Measurements from ENCODE around the gene SPTSSB. TPM values are rescaled to one million over a fixed set of nuclear protein-coding genes. Genes with fewer than 3 reads are reported as not detected.

SPTSSB gene
- polyA plus RNA-seq, 1 experiment = not detected

DNA sequence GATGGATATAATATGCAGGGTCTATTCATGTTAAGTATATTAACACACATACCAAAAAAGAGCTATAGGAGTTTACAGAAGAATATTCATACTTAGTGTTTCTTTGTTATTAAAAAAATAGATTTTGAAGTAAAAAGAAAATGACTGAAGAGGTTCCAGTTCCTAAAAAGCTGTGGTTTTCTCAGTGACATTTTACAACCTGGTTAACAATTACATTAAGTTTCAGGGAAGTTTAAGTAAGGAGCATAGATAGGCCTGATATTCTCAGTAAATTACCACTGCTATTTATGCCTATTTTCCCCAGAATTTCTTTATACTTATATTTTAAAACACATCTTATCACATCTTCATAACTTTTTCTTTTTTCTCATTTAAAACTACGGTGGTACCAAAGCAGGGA lies 43.6 kb upstream of the SPTSSB start:
- no peaks in the 10 kb centered on the region for H3K36me3 ChIP-seq (ENCODE audit: control insufficient read depth, insufficient read depth, low read length)
- no peak for DNase-seq (ENCODE audit: low read depth)
- CTCF ChIA-PET = no interaction called here
- POLR2A ChIA-PET = no interaction called here
- no peaks in the 10 kb centered on the region for H3K27me3 ChIP-seq (ENCODE audit: control insufficient read depth, insufficient read depth, low read length)
- H3K4me3 ChIP-seq (ENCODE audit: low read depth, low read length) = no peak overlapping the region
- TF ChIP-seq, protein P1, sequence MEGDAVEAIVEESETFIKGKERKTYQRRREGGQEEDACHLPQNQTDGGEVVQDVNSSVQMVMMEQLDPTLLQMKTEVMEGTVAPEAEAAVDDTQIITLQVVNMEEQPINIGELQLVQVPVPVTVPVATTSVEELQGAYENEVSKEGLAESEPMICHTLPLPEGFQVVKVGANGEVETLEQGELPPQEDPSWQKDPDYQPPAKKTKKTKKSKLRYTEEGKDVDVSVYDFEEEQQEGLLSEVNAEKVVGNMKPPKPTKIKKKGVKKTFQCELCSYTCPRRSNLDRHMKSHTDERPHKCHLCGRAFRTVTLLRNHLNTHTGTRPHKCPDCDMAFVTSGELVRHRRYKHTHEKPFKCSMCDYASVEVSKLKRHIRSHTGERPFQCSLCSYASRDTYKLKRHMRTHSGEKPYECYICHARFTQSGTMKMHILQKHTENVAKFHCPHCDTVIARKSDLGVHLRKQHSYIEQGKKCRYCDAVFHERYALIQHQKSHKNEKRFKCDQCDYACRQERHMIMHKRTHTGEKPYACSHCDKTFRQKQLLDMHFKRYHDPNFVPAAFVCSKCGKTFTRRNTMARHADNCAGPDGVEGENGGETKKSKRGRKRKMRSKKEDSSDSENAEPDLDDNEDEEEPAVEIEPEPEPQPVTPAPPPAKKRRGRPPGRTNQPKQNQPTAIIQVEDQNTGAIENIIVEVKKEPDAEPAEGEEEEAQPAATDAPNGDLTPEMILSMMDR (IDR thresholded peaks at IDR 0.05; ENCODE audit: insufficient read depth, low read depth, low read length) = no peak

DNA sequence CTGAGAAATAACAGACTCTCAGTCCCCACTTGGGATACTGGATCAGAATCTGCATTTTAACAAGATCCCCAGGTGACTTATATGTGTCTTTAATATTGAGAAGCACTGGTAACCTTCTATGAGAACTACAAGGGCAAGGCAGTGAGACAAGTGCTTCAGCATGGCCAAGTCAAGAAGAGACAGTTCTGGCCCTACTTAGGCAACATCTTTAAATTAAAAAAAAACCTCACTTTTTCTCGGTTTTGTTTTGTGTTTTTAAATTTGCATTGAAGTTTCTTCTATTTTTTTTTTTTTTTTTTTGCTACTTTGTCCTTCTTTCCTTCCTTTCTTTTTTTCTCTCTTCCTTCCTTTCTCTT lies 42.5 kb upstream of the SPTSSB start:
- TF ChIP-seq, protein P1 (IDR thresholded peaks at IDR 0.05; ENCODE audit: insufficient read depth, low read depth, low read length) = no peak
- ChIA-PET POLR2A (no interaction called here), CTCF (no interaction called here)
- Histone ChIP-seq H3K4me3 (ENCODE audit: low read depth, low read length) (no peak overlapping the region), H3K36me3 (ENCODE audit: control insufficient read depth, insufficient read depth, low read length) (no peaks in the 10 kb centered on the region), H3K27me3 (ENCODE audit: control insufficient read depth, insufficient read depth, low read length) (no peaks in the 10 kb centered on the region)
- DNase-seq (ENCODE audit: low read depth) = no peak

DNA sequence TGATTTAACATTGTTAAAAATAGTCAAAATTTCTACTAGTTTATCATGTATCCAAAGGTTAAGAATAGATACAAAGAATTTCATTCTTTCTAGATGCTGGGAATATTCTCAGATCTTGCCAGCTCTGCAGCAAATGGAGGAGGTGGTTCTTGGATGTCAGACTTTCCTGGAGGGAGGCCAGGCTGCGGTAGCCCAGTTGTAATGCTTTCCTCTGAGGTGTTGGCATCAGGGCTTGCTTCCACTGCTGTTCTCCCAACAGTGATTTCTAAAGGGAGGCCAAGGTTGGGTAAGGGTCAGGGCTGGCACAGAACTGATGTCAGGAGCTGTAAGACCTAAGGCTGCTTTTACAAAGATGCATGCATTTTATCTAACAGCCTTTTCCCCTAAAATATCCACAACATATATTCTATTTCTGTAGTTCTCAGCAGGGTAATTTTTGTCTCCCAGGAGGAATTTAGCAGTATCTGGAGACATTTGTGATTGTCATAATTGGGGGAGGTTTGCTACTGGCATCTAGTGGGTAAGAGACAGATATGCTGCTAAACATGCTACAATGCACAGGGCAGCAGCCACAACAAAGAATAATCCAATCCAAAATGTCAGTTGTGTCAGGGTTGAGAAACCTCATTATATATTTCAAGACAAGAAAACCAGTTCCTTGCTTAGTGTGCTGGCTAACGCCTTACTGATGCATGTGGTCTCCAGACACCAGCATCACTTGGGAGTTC lies 42.0 kb upstream of the SPTSSB start:
- no peak for DNase-seq (ENCODE audit: low read depth)
- TF ChIP-seq, protein P1 (IDR thresholded peaks at IDR 0.05; ENCODE audit: insufficient read depth, low read depth, low read length) = no peak
- POLR2A ChIA-PET = no interaction called here
- Histone ChIP-seq H3K4me3 (ENCODE audit: low read depth, low read length) (no peak overlapping the region), H3K36me3 (ENCODE audit: control insufficient read depth, insufficient read depth, low read length) (no peaks in the 10 kb centered on the region), H3K27me3 (ENCODE audit: control insufficient read depth, insufficient read depth, low read length) (no peaks in the 10 kb centered on the region)
- CTCF ChIA-PET = interaction anchor here (0.8 to 1.4 kb wide), 4 partner anchors 9 to 142 kb away, joined by 3 to 4 read pairs (median 3); no protein-coding TSS in a partner anchor

DNA sequence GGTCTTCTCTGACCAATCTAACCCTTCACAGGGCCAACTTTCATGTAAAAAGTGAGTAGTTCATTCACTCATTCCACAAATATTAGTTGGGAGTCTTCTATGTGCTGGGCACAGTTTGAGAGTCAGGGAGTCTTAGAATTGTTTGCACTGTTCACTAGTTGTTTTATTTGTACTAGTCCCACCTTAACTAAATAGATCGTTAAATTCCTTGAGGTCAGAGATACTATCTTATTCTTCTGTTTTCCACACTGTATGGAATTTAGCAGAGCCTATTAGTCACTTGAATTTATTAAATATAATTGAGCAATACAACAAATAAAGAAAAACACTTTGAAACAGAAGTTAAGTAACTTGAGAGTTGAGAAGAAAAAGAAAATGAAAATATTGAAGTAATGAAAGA lies 40.8 kb upstream of the SPTSSB start:
- no peak for DNase-seq (ENCODE audit: low read depth)
- TF ChIP-seq, protein P1 (IDR thresholded peaks at IDR 0.05; ENCODE audit: insufficient read depth, low read depth, low read length) = no peak
- H3K4me3 ChIP-seq (ENCODE audit: low read depth, low read length) = no peak overlapping the region
- POLR2A ChIA-PET = no interaction called here
- no peaks in the 10 kb centered on the region for H3K36me3 ChIP-seq (ENCODE audit: control insufficient read depth, insufficient read depth, low read length)
- H3K27me3 ChIP-seq (ENCODE audit: control insufficient read depth, insufficient read depth, low read length) = no peaks in the 10 kb centered on the region
- CTCF ChIA-PET = interaction anchor here (1.0 to 1.4 kb wide), 3 partner anchors 112 to 141 kb away, joined by 3 to 4 read pairs (median 3); no protein-coding TSS in a partner anchor

DNA sequence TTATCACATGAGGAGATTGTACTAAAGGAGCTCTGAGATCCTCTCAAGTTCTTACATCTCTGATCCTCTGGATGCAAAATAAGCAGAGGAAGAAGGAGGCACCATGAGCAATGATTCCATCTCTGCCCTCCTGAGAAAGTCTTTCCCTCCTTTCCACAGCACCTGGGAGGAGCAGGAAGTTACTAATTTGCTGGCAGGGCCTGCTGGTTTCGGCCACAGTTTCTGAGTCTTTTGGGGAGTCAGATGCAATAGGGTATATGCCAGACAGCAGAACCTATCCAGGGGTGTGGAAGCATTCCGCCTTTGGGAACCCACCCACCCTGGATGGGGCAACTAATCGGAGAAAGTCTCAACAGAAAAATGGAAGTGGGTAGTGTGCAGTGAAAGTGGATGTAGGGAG lies 38.5 kb upstream of the SPTSSB start:
- TF ChIP-seq, protein P1 (IDR thresholded peaks at IDR 0.05; ENCODE audit: insufficient read depth, low read depth, low read length) = no peak
- ChIA-PET CTCF (interaction anchor here (0.9 to 1.6 kb wide), 5 partner anchors 13 to 467 kb away, joined by 3 to 6 read pairs (median 3); no protein-coding TSS in a partner anchor), POLR2A (no interaction called here)
- no peaks in the 10 kb centered on the region; the same call in 1 of the 2 replicates for H3K27me3 ChIP-seq (ENCODE audit: control insufficient read depth, insufficient read depth, low read length)
- H3K36me3 ChIP-seq (ENCODE audit: control insufficient read depth, insufficient read depth, low read length) = no peaks in the 10 kb centered on the region
- no peak for DNase-seq (ENCODE audit: low read depth)
- no peak overlapping the region for H3K4me3 ChIP-seq (ENCODE audit: low read depth, low read length)

Data from BJ (cell line).